PC-9 (cell line): ENCODE measurements around the gene ARHGAP36. TPM values are rescaled to one million over a fixed set of nuclear protein-coding genes. Genes with fewer than 3 reads are reported as not detected.

ENCODE experiments used
- BruUV-seq: library from RNA; stranded (reverse); fragments of 400-500 nt; replicated peaks from 2 replicates; lab custom pipeline; 2021; lab: Mats Ljungman, UMichigan
- CTCF ChIA-PET: fragments of 300-600 bp; sonication (Branson Sonifier 250); formaldehyde crosslinking; loops from one replicate; lab custom pipeline; 2022; ENCODE audit warnings: antibody characterized with exemption; lab: Charles Lee
- POLR2A ChIA-PET: fragments of 300-600 bp; sonication (Branson Sonifier 250); formaldehyde crosslinking; loops from one replicate; lab custom pipeline; 2022; ENCODE audit warnings: antibody characterized with exemption; ENCODE audit not compliant: unreplicated experiment; lab: Charles Lee
- DNase-seq, 2 experiments: peaks; one replicate each; pipeline versions ENCODE4 v3.0.0 to v3.0.0-alpha.2; 2015 to 2022; ENCODE audit warnings: mixed read lengths in 1 of 2
- H2AFZ ChIP-seq: fragments of 200-600 bp; sonication (generic); 2 replicates; pipeline ENCODE4 v1.8.1; 2017; ENCODE audit warnings: antibody characterized with exemption
- H3F3A ChIP-seq: fragments of 200-600 bp; sonication (generic); 2 replicates; pipeline ENCODE4 v1.8.1; 2017; ENCODE audit warnings: antibody characterized with exemption, mild to moderate bottlenecking, low read depth; ENCODE audit not compliant: insufficient read depth
- H3K27ac ChIP-seq: fragments of 200-600 bp; sonication (generic); 2 replicates; pipeline ENCODE4 v1.6.1; 2016; ENCODE audit warnings: mixed run types
- H3K27me3 ChIP-seq: fragments of 200-600 bp; sonication (generic); 2 replicates; pipeline ENCODE4 v1.6.1; 2016; ENCODE audit warnings: low read depth, mixed run types; ENCODE audit not compliant: insufficient read depth
- H3K36me3 ChIP-seq: fragments of 200-600 bp; sonication (generic); 2 replicates; pipeline ENCODE4 v1.6.1; 2016; ENCODE audit warnings: low read depth, mixed run types
- H3K4me1 ChIP-seq: fragments of 200-600 bp; sonication (generic); replicated peaks from 2 replicates; pipeline ENCODE4 v1.6.1; 2016; ENCODE audit warnings: mixed run types; ENCODE audit not compliant: insufficient read depth
- H3K4me2 ChIP-seq: fragments of 200-600 bp; sonication (generic); 2 replicates; pipeline ENCODE4 v1.6.1; 2017; ENCODE audit warnings: mixed run types
- H3K4me3 ChIP-seq: fragments of 200-600 bp; sonication (generic); 2 replicates; pipeline ENCODE4 v1.6.1; 2016; ENCODE audit warnings: mixed run types
- H3K79me2 ChIP-seq: fragments of 200-600 bp; sonication (generic); 2 replicates; pipeline ENCODE4 v1.6.1; 2017; ENCODE audit warnings: low read depth, mixed run types
- H3K9me2 ChIP-seq: fragments of 200-600 bp; sonication (generic); 2 replicates; pipeline ENCODE4 v1.8.1; 2017; ENCODE audit warnings: mild to moderate bottlenecking; ENCODE audit not compliant: insufficient read depth
- H3K9me3 ChIP-seq: fragments of 200-600 bp; sonication (generic); 2 replicates; pipeline ENCODE4 v1.8.1; 2016; ENCODE audit warnings: low read depth; ENCODE audit not compliant: insufficient read depth
- H4K20me1 ChIP-seq: fragments of 200-600 bp; sonication (generic); 2 replicates; pipeline ENCODE4 v1.8.1; 2017; ENCODE audit not compliant: insufficient read depth
- CTCF ChIP-seq: fragments of 200-600 bp; sonication (generic); conservative IDR thresholded peaks from 2 replicates; pipeline ENCODE4 v1.6.1; 2017; ENCODE audit warnings: mixed run types, antibody characterized with exemption, mild to moderate bottlenecking, moderate library complexity
- EZH2 ChIP-seq: fragments of 200-600 bp; sonication (generic); IDR thresholded peaks from 2 replicates; pipeline ENCODE4 v1.8.0; 2017; ENCODE audit warnings: antibody characterized with exemption, low read depth
- intact Hi-C: fragments of 100-400 bp; cut with micrococcal nuclease; formaldehyde crosslinking; loops from one replicate; pipeline ENCODE4 v1.10.0; 2022; ENCODE audit not compliant: unreplicated experiment
- total RNA-seq: library from RNA; stranded (reverse); gene quantifications from 2 replicates; pipeline ENCODE4 v1.2.3, GENCODE V29; 2021

The ARHGAP36 gene
- total RNA-seq, 1 experiment from 2014 or later: not detected

GRCh38 chrX:131084145-131084544 lies 26.0 kb downstream of the ARHGAP36 start:
- H3F3A ChIP-seq: no peaks in the 10 kb centered on the region
- no peaks in the 10 kb centered on the region for H3K9me3 ChIP-seq
- CTCF ChIA-PET: no interaction called here
- H3K4me3 ChIP-seq: no peak overlapping the region
- no TSS peak for BruUV-seq
- no peaks in the 10 kb centered on the region for H4K20me1 ChIP-seq
- H3K4me1 ChIP-seq: no peaks in the 10 kb centered on the region
- H2AFZ ChIP-seq: no peak overlapping the region
- no peak overlapping the region for H3K27ac ChIP-seq
- intact Hi-C loops: no loop called here
- H3K4me2 ChIP-seq: no peak overlapping the region
- H3K36me3 ChIP-seq: no peaks in the 10 kb centered on the region
- no peak for TF ChIP-seq EZH2
- no peak for TF ChIP-seq CTCF
- POLR2A ChIA-PET: no interaction called here
- H3K27me3 ChIP-seq: no peaks in the 10 kb centered on the region
- no peak for DNase-seq
- H3K79me2 ChIP-seq: no peaks in the 10 kb centered on the region
- H3K9me2 ChIP-seq: no peaks in the 10 kb centered on the region

- POLR2A ChIA-PET: no interaction called here
- BruUV-seq: no TSS peak
- DNase-seq: no peak
These were observed 78.6 kb downstream of the ARHGAP36 start for GRCh38 chrX:131136776-131137175.

GRCh38 chrX:131139072-131139471 lies 80.9 kb downstream of the ARHGAP36 start:
- Histone ChIP-seq H3K27me3 (no peaks in the 10 kb centered on the region), H3F3A (no peaks in the 10 kb centered on the region), H3K79me2 (no peaks in the 10 kb centered on the region), H3K9me2 (no peaks in the 10 kb centered on the region), H2AFZ (no peak overlapping the region), H4K20me1 (no peaks in the 10 kb centered on the region), H3K4me2 (no peak overlapping the region), H3K9me3 (no peaks in the 10 kb centered on the region), H3K36me3 (no peaks in the 10 kb centered on the region), H3K4me3 (no peak overlapping the region), H3K4me1 (no peaks in the 10 kb centered on the region), H3K27ac (no peak overlapping the region)
- no peak for TF ChIP-seq CTCF
- POLR2A ChIA-PET: no interaction called here
- no peak for DNase-seq
- intact Hi-C loops: no loop called here
- CTCF ChIA-PET: no interaction called here
- no TSS peak for BruUV-seq

More at GRCh38 chrX:131136776-131137175, 78.6 kb downstream of the ARHGAP36 start:
- no peak for TF ChIP-seq EZH2
- TF ChIP-seq CTCF: no peak
- Histone ChIP-seq H3K27ac (no peak overlapping the region), H3K4me2 (no peak overlapping the region), H3K36me3 (no peaks in the 10 kb centered on the region), H3K9me3 (no peaks in the 10 kb centered on the region), H3K79me2 (no peaks in the 10 kb centered on the region), H3K4me3 (no peak overlapping the region), H4K20me1 (no peaks in the 10 kb centered on the region), H2AFZ (no peak overlapping the region), H3F3A (no peaks in the 10 kb centered on the region), H3K4me1 (no peaks in the 10 kb centered on the region), H3K27me3 (no peaks in the 10 kb centered on the region), H3K9me2 (no peaks in the 10 kb centered on the region)
- CTCF ChIA-PET: no interaction called here
- intact Hi-C loops: no loop called here

Other genes with a start within 250 kb of the ARHGAP36 start
- 18.4 and 21.4 TPM in 2 replicates for gene ENOX2, start 155.1 kb upstream of the ARHGAP36 start, total RNA-seq
- gene IGSF1, start 231.0 kb downstream of the ARHGAP36 start, total RNA-seq: 0.23 and 0.48 TPM in 2 replicates